Measurements from ENCODE around the gene USP31. TPM values are rescaled to one million over a fixed set of nuclear protein-coding genes. Genes with fewer than 3 reads are reported as not detected.

USP31 gene, protein sequence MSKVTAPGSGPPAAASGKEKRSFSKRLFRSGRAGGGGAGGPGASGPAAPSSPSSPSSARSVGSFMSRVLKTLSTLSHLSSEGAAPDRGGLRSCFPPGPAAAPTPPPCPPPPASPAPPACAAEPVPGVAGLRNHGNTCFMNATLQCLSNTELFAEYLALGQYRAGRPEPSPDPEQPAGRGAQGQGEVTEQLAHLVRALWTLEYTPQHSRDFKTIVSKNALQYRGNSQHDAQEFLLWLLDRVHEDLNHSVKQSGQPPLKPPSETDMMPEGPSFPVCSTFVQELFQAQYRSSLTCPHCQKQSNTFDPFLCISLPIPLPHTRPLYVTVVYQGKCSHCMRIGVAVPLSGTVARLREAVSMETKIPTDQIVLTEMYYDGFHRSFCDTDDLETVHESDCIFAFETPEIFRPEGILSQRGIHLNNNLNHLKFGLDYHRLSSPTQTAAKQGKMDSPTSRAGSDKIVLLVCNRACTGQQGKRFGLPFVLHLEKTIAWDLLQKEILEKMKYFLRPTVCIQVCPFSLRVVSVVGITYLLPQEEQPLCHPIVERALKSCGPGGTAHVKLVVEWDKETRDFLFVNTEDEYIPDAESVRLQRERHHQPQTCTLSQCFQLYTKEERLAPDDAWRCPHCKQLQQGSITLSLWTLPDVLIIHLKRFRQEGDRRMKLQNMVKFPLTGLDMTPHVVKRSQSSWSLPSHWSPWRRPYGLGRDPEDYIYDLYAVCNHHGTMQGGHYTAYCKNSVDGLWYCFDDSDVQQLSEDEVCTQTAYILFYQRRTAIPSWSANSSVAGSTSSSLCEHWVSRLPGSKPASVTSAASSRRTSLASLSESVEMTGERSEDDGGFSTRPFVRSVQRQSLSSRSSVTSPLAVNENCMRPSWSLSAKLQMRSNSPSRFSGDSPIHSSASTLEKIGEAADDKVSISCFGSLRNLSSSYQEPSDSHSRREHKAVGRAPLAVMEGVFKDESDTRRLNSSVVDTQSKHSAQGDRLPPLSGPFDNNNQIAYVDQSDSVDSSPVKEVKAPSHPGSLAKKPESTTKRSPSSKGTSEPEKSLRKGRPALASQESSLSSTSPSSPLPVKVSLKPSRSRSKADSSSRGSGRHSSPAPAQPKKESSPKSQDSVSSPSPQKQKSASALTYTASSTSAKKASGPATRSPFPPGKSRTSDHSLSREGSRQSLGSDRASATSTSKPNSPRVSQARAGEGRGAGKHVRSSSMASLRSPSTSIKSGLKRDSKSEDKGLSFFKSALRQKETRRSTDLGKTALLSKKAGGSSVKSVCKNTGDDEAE (N-terminal part only)
- total RNA-seq = 16.4 TPM

DNA sequence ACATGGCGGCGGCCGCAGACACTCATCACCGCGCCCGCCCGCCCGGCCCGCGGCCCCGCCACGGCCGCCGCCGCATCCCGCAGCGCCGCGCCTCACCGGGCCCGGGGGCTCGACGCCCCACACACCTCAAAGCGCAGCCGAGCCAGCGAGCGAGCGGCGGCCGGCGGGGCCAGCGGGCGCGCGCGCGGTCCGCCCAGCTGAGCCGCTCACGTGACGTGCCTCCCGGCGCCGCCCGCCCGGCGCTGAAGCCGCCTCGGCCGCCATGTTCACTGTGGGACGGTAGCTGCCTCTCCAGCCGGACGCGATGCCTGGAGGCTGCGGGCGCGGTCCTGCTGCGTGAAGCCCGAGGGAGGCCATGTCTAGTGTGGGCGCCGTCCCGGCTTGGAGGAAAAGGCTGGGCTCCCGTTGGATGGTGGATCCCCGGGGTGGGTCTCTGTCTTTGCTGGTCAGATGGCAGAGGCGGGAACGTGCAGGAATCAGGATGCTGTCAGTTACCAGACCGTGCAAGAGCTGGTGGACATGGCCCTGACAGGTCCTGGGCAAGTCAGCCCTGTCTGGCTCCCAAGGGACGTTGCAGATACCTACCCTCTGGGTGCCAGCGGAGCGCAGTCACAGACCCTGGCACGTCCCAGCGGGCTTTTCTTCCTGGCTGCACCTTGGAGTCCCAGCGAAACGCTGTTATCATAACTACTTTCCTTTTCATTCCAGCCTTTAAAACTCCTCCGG is at the start of gene USP31:
Gene USP31, minus strand, starts transcription at position 186 of the 726 bp plus-strand sequence. Its CDS starts 182 bp downstream, at position 4.

DNA sequence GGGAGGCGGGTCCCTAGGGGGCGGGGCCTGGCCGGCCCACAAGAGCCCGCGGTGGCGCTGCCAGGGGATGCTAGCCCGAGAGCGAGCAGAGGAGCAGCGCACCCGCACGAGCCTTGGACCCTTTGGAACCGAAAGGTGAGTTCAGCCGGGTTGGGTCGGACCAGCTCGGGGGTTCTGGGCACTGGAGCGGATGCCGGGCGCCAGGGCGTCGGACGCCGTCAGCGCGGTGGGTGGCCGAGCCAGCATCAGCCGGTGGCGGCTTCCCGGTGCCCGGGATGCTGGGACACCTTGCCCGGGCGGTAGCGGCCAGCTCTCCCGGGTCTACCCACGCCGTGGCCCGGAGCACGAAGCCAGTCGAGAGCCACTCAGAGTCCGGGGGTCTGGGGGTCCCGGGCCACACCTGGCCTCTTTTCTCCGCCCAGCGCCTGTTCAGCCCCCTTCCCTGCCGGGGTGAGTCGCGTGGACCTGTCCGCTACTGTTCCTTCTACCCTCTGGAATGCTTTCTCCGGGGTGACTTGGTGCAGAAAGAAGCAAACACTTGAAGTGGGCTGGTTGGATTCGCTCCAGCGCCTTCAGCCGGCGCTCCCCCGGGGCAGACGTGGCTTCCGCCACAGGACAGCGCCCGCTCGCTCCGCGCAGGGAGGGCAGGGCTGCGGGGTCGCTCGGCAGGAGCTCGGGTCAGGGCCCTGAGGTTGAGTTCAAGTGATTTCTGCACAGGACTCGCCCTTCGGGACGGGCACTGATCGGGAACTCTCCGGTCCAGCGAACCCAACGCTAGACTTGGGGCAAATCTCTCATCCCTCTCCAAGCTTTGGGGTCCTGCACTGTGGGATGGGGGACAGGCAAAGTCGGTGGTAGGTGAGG is 33.7 kb upstream of the USP31 start, which contains the start of gene SCNN1G:
Gene SCNN1G, plus strand, starts transcription at position 67 of the 864 bp plus-strand sequence. CDS start 3,527 bp downstream, outside the sequence.

Other genes with a start within 250 kb of the USP31 start
- gene SCNN1G, start 33.3 kb upstream of the USP31 start, total RNA-seq = 0.49 TPM
- 0.66 TPM for gene SCNN1B, start 152.8 kb upstream of the USP31 start, total RNA-seq

Data from camera-type eye (tissue), 1 donor.